CD4-positive, CD25-positive, alpha-beta regulatory T cell (primary cell): ENCODE measurements around the gene SERPINB4. TPM values are rescaled to one million over a fixed set of nuclear protein-coding genes. Genes with fewer than 3 reads are reported as not detected.
"Not testable (repeated sequence)": the region's sequence is repeated elsewhere in the genome, so short reads cannot be mapped to it uniquely, and the experiment has no call there.

Source experiments
- ATAC-seq, 2 donors: fragments of 150-1000 bp; cut with Tn5 transposase; one replicate each; pipeline ENCODE4 v1.10.0; 2021; ENCODE audit warnings: low read depth in 2 of 2, moderate number of reproducible peaks in 2 of 2, moderate library complexity in 1 of 2
- DNase-seq, 3 donors: peaks; one replicate each; pipeline versions ENCODE4 v3.0.0 to v3.0.0-alpha.2; 2012 to 2022; ENCODE audit warnings: mixed read lengths in 1 of 3
- H3K27ac ChIP-seq: one replicate; pipeline ENCODE4 v1.7.0; 2013; ENCODE audit warnings: mild to moderate bottlenecking, low read length; ENCODE audit not compliant: insufficient read depth, poor library complexity, severe bottlenecking
- H3K27me3 ChIP-seq: one replicate; pipeline ENCODE4 v1.7.0; 2013; ENCODE audit warnings: low read length; ENCODE audit not compliant: control insufficient read depth, insufficient read depth
- H3K36me3 ChIP-seq: one replicate; pipeline ENCODE4 v1.7.0; 2013; ENCODE audit warnings: mild to moderate bottlenecking, low read length, moderate library complexity; ENCODE audit not compliant: control insufficient read depth, insufficient read depth
- H3K4me1 ChIP-seq: 2 replicates; pipeline ENCODE4 v1.7.0; 2013; ENCODE audit warnings: mild to moderate bottlenecking, low read length; ENCODE audit not compliant: insufficient read depth, control insufficient read depth, poor library complexity, severe bottlenecking
- H3K4me3 ChIP-seq: one replicate; pipeline ENCODE4 v1.7.0; 2013; ENCODE audit warnings: low read depth, mild to moderate bottlenecking, low read length, moderate library complexity
- H3K9me3 ChIP-seq, 2 experiments: 1 replicate in 1 of 2; 2 replicates in 1 of 2; pipeline ENCODE4 v1.7.0; 2013; ENCODE audit warnings: low read length in 2 of 2, mild to moderate bottlenecking in 1 of 2, moderate library complexity in 1 of 2; ENCODE audit not compliant: control insufficient read depth in 2 of 2
- H3K27ac Mint-ChIP-seq, 3 donors: one replicate each; pipeline ENCODE4 v1.8.0; 2020 to 2022; ENCODE audit warnings: mild to moderate bottlenecking in 3 of 3, mixed read lengths in 3 of 3, moderate library complexity in 2 of 3
- H3K27me3 Mint-ChIP-seq: one replicate; pipeline ENCODE4 v1.8.0; 2022; ENCODE audit warnings: mild to moderate bottlenecking, mixed read lengths
- H3K36me3 Mint-ChIP-seq: one replicate; pipeline ENCODE4 v1.8.0; 2020; ENCODE audit warnings: mixed read lengths
- H3K4me1 Mint-ChIP-seq, 4 donors: one replicate each; pipeline ENCODE4 v1.8.0; 2020 to 2022; ENCODE audit warnings: mixed read lengths in 4 of 4, mild to moderate bottlenecking in 1 of 4
- H3K4me3 Mint-ChIP-seq, 4 donors: one replicate each; pipeline ENCODE4 v1.8.0; 2020 to 2022; ENCODE audit warnings: mild to moderate bottlenecking in 4 of 4, mixed read lengths in 4 of 4, moderate library complexity in 3 of 4
- H3K9me3 Mint-ChIP-seq, 7 donors: one replicate each; pipeline ENCODE4 v1.8.0; 2020 to 2022; ENCODE audit warnings: mixed read lengths in 7 of 7, mild to moderate bottlenecking in 3 of 7, moderate library complexity in 2 of 7
- polyA plus RNA-seq, 4 donors: library from polyadenylated mRNA; unstranded; fragments of 300-500 nt; fragmentation: Illumina TruSeq; gene quantifications; one replicate each; pipeline ENCODE4 v1.2.3, GENCODE V29; 2021
- total RNA-seq: library from RNA; stranded (reverse); gene quantifications from one replicate; pipeline ENCODE4 v1.2.3, GENCODE V29; 2022

SERPINB4 gene
- total and polyA plus RNA-seq, 5 donors from 2014 or later, result not detected

DNA sequence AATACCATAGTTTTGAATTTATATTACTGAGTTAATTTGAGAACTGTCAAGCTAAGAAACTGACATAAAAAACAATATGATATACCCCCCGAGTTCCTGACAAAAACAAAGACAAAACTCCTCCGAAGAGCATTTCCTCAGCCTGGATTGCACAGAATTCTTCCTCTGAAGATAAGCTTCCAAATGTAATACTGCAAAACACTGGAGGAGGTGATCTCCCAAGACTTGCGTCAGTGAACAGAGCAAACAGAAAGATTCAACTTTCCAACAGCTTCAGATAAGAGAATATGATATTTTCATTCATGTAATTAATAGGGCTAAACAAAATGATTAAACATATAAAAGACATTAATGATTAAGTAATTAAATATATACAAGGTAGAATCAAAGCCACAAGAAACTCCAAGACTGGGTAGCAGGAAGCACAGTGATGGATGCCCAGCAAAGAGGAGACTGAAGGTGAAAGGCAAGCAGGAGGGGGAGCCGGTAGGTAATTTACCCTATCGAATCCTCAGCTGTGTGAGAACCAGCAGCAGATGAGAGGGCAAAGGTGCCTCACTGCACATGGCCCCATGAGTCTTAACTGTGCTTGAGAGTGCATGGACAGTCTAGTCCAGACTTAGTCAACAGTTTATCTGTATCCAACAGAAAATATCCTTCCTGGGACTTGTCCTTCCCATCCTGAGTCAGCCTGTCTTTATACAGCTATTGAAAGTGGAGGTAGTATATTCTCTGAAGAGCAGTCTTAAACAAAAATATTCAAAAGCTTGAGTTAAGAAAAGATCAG, 36.0 kb upstream of the SERPINB4 start:
- Histone ChIP-seq H3K27me3 (no peaks in the 10 kb centered on the region), H3K4me1 (no peaks in the 10 kb centered on the region), H3K36me3 (no peaks in the 10 kb centered on the region), H3K4me3 (no peak overlapping the region), H3K9me3 (no peaks in the 10 kb centered on the region), H3K27ac (no peak overlapping the region)
- Mint-ChIP-seq H3K27ac (no peak overlapping the region), H3K4me1 (no peaks in the 10 kb centered on the region), H3K4me3 (no peak overlapping the region), H3K36me3 (no peaks in the 10 kb centered on the region), H3K27me3 (no peaks in the 10 kb centered on the region), H3K9me3 (peaks cover 0 to 6% (median 2%) of the 10 kb centered on the region in 7 donors)
- DNase-seq (no peak), ATAC-seq (no peak)

DNA sequence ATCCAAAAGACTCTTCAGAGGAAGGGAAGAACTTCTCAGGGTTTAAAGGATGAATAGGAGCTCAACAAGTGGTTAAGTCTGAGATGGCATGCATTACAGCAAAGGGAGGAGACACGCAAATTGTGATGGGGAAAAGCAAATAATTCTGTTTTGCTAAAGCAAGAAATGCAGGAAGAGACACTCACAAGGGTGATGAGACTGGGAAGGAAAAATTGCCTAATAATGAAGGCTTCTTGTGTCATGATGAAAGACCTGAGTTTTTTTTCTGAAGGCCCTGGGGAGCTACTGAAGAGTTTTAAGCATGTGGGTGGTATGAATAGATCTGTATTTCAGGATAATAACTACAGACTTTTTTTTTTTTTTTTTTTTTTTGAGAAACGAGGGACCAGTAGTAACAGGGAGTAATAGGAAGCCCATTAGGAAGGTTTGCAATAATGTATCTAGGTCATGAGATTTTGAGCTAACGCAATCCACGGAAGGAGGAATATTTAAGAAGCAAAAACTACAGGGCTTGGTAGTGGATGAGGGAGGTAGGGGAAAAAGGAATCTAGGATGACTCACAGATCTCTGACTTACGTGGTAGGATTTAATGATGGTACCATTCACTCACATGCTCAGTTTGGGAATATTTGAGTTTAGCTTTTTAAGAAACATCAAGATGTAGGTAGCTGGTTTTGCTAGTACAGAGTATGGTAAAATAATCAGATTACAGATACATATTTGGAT, 33.6 kb upstream of the SERPINB4 start:
- Mint-ChIP-seq H3K4me1 (no peaks in the 10 kb centered on the region), H3K27me3 (peaks cover 4% of the 10 kb centered on the region), H3K9me3 (peaks cover 0 to 8% (median 2%) of the 10 kb centered on the region in 7 donors), H3K27ac (no peak overlapping the region), H3K36me3 (no peaks in the 10 kb centered on the region), H3K4me3 (no peak overlapping the region)
- Histone ChIP-seq H3K27me3 (no peaks in the 10 kb centered on the region), H3K9me3 (no peaks in the 10 kb centered on the region), H3K4me3 (no peak overlapping the region), H3K27ac (no peak overlapping the region), H3K36me3 (no peaks in the 10 kb centered on the region), H3K4me1 (no peaks in the 10 kb centered on the region)
- ATAC-seq, result no peak
- DNase-seq, result no peak

DNA sequence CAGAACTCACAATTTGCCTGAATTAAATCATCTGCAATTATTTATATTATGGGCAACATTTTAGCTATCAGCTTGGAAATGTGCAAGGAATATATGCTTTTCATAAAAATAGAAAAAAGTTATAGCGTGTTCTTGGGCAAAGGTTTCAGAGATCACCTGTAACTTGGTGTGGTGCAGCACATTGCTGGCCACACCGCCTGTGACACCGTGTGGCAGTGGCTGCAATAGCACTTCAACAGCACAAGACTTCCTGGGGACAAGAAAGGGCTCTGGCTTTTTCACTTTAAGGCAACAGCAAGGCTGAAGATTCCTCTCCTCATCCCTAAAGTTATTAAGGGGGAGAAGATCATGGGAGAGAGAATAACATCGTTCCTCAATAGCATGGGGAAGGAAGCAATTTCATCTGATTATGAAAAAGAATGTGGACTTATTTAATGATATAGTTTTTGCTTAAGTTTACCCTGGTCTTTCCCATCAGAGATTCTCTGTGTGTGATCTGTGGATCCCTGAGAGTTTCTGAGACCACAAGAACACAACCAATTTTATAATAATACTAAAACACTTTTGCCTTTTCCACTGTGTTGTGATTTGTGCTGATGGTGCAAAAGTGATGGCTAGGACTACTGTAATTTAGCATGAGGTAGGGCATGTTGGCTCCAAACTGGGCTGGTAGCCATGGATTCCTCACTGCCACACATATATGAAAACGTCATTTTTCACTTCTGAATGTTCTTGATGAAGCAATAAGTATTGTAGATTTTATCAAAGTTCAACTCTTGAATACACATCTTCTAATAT, 32.7 kb upstream of the SERPINB4 start:
- Histone ChIP-seq H3K36me3 (no peaks in the 10 kb centered on the region), H3K9me3 (no peaks in the 10 kb centered on the region), H3K27ac (no peak overlapping the region), H3K4me3 (no peak overlapping the region), H3K4me1 (no peaks in the 10 kb centered on the region), H3K27me3 (no peaks in the 10 kb centered on the region)
- Mint-ChIP-seq H3K27ac (no peak overlapping the region), H3K9me3 (peaks cover 0 to 8% (median 2%) of the 10 kb centered on the region in 7 donors), H3K36me3 (no peaks in the 10 kb centered on the region), H3K4me1 (no peaks in the 10 kb centered on the region), H3K27me3 (peaks cover 4% of the 10 kb centered on the region), H3K4me3 (no peak overlapping the region)
- DNase-seq (no peak), ATAC-seq (no peak)

DNA sequence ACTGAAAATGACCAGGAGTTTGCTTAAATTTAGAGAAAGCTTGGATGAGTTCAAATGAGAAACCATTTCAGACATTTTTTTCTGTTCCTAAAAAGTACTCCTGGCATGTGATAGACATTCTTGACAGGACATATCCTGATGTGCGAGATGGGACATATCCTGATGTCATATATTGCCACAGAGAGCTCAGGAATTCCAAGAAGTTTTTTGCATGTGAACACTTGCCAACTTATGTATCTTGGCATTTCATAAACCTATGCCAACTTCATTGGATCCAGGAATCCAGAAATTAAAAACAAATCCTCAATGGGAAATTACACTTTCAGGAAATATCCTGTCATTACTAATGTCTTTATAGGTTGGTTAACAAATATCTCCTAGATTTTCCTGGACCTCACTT, 20.5 kb upstream of the SERPINB4 start:
- Mint-ChIP-seq H3K27me3 (peaks cover 4% of the 10 kb centered on the region), H3K4me3 (no peak overlapping the region), H3K4me1 (no peaks in the 10 kb centered on the region), H3K9me3 (peaks cover 0 to 12% (median 2%) of the 10 kb centered on the region in 7 donors), H3K36me3 (no peaks in the 10 kb centered on the region), H3K27ac (no peak overlapping the region)
- DNase-seq (no peak), ATAC-seq (no peak)
- no peaks in the 10 kb centered on the region for H3K9me3 ChIP-seq
- no peaks in the 10 kb centered on the region for H3K4me1 ChIP-seq
- no peak overlapping the region for H3K27ac ChIP-seq
- no peak overlapping the region for H3K4me3 ChIP-seq
- H3K36me3 ChIP-seq, result no peaks in the 10 kb centered on the region
- no peaks in the 10 kb centered on the region for H3K27me3 ChIP-seq

DNA sequence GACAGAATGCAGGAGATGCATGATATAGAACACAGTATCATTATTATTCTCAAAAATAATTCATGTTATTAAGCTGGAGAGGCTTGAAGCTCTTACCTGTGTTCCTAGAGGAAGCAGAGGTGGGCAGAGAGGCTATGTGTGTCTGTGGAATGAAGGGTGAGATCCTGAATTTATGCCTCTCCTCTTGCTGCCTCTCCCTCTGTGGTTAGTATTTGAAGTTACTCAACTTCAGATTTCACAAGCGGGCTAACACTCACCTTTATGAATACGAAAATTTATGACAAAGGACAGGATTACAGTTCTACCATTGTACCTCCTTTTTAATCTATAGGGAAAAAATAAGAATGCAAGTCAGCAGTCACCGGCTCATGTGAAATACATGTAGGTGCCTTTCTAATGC, 17.7 kb upstream of the SERPINB4 start, which contains the start of gene SERPINB3:
SERPINB3 (minus strand) TSS at position 144 of the 400 bp plus-strand sequence. CDS start 677 bp downstream, outside the sequence.
- H3K27me3 ChIP-seq, H3K9me3 Mint-ChIP-seq, H3K4me1 Mint-ChIP-seq, H3K9me3 ChIP-seq, H3K4me3 ChIP-seq, ATAC-seq, H3K27ac Mint-ChIP-seq, H3K4me3 Mint-ChIP-seq, H3K4me1 ChIP-seq, H3K27ac ChIP-seq, H3K27me3 Mint-ChIP-seq, H3K36me3 ChIP-seq, DNase-seq, H3K36me3 Mint-ChIP-seq: not testable (repeated sequence)

DNA sequence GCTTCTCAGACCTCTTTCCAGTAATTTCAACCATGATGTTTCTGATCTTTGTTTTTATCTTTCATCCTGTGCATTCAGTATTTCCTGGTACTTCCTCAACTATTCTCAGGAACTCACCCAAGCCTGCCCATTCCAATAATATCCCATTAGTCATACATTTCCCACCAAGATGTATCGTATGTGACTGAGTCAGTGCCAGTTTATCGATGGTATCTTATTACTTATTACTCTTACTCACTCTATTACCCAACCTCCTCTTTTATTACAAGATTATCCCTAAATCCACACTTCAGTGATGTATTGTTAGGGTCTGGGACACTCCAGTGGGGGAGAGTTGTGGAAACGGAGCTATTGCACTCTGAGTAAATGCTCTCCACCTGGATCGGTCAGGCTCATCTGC, 14.9 kb upstream of the SERPINB4 start:
- not testable (repeated sequence) for H3K36me3 Mint-ChIP-seq, H3K4me1 Mint-ChIP-seq, H3K27ac ChIP-seq, H3K4me3 Mint-ChIP-seq, H3K27me3 ChIP-seq, DNase-seq, H3K9me3 ChIP-seq, H3K36me3 ChIP-seq, H3K27ac Mint-ChIP-seq, H3K4me3 ChIP-seq, H3K27me3 Mint-ChIP-seq, ATAC-seq, H3K9me3 Mint-ChIP-seq, H3K4me1 ChIP-seq

DNA sequence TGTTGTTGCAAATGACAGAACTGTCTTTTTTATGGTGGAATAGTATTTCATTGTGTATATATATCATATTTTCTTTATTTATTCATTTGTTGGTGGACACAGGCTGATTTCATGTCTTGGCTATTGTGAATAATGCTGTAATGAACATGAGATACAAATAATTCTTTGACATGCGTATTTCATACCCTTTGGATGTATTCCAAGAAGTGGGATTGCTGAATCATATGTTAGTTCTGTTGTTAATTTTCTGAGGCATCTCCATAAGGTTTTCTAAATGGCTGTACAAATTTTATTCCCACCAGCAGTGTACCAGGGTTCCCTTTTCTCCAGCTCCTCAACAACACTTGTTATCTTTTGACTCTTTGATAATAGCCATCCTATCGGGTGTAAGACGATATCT, 6.2 kb upstream of the SERPINB4 start:
- ATAC-seq, H3K4me1 Mint-ChIP-seq, H3K27ac Mint-ChIP-seq, H3K4me1 ChIP-seq, H3K9me3 Mint-ChIP-seq, H3K36me3 Mint-ChIP-seq, H3K27me3 Mint-ChIP-seq, H3K4me3 Mint-ChIP-seq, H3K27ac ChIP-seq, H3K9me3 ChIP-seq, H3K27me3 ChIP-seq, H3K4me3 ChIP-seq, DNase-seq, H3K36me3 ChIP-seq: not testable (repeated sequence)
